Daoy (cell line): ENCODE data around the gene PLXNA1. TPM values are rescaled to one million over a fixed set of nuclear protein-coding genes. Genes with fewer than 3 reads are reported as not detected.

Experiments used
- DNase-seq: peaks from one replicate; pipeline ENCODE4 v3.0.0-alpha.2; 2015; ENCODE audit warnings: low read depth
- total RNA-seq: library from RNA; depleted of rRNA; stranded (reverse); fragments of >200 nt; shearing (Covaris generic); gene quantifications from 2 replicates; pipeline ENCODE4 v1.2.3, GENCODE V29; 2014; rRNA removed

The PLXNA1 gene
- total RNA-seq = 25.7 and 28.4 TPM in 2 replicates

DNA sequence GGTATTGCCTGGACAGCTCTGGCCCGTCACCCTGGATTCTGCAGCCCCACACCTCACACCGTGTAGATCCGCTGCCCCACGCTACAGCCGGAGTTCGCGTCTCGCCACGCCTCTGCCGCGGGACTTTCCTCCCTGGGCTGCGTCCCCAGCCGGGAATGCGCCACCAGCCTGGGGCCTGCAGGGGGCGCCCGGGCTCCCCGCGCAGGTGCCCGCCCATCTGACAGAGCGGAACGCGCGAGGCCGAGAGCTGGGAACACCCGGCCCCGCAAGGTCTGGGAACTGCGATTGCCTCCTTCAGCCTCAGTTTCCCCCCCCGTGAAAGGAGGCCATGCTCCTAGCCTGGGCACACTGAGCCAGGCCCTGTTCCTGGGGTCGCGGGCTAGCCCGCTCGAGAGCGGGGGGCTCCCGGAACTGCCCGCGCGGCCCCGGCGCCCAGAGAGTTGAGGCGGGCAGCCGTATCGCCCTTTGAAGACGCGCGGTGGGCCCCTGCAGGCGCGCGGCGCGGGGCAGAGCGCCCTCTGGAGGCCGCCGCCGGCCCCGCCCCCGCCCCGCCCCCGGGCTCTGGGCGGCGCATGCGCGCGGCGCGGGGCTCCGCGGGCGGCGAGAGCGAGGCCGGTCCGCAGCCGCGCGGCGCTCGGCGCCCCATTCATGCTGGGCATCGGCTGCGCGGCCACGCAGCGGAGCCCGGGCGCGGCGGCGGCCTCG, at the start of gene PLXNA1:
PLXNA1 (plus strand) TSS at position 645 of the 705 bp plus-strand sequence. CDS start 5,479 bp downstream, outside the sequence.
- DNase-seq = peak; percentile 87

DNA sequence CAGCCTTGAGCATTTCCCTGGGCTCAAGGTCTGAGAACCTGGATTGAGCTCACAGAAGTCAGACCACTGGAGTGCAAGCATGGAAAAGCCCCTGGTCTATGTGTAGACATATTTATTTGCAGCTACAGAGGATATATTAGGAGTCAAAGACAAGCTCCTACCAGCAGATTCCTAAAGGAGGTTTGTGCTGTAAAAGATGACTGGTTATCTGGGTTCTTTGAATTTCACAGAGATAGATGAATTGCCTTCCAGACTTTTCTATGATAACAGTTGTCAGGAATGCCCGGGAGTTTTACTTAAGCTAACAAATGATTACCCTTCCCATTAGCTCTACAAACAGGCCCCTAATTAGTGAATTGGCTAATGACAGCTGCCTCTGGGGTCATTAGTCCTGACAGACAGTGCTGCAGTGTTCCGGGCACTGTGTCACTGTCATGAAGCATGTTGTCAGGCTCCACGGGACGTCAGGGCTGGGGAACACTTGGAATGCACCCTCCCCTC, 48.8 kb upstream of the PLXNA1 start:
- no peak for DNase-seq

DNA sequence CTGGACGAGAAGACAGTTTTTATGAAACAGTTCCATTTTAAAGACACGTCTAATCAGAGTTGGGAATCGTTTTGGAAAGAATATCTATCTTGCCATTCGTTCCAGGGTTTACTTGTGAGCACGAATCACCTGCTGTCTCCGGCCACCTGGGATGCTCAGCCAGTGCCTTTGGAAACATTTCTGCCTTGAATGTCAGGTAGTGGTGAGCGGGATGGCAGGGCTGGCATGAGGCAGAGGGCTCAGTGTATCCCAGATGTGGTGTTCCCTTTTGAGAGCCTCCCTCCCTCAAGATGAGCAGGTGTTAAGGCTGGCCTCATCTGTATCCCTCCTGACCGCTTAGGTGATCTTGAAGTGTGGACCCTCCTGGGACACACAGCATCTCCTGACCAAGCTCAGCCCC, 47.9 kb upstream of the PLXNA1 start:
- DNase-seq = no peak

DNA sequence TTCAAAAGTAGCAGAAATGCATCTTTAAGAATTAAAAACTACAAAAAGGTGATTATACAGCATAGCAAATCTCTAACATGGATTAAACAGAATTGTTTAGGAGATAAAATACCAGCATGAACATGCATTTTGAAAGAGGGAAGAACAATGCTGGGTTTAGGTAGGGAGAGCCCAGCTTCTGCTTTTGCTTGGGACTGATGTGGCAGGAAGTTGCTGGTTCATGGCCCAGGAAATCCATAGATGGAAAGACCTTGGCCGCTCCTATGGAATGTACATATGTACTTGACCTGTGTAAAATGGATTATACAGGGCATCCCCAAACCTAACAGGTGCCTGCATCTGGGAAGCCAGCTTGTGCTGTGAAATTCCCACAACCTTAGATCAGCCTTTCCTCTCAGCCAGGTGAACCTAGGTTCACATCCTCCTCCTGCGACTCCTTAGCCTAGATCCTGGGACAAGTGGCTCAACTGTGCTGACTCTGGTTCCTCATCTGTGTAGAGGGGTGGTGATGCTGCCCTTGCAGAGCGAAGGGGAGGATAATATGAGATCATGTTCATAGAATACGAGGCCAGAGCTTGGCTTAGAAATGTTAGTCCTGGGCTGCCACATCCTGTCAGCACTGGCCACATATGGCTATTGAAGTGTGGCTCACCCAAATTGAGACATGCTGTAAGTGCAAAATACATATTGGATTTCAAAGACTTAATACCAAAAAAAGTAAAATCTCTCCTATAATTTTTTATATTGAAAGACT, 47.0 kb upstream of the PLXNA1 start:
- DNase-seq = no peak

DNA sequence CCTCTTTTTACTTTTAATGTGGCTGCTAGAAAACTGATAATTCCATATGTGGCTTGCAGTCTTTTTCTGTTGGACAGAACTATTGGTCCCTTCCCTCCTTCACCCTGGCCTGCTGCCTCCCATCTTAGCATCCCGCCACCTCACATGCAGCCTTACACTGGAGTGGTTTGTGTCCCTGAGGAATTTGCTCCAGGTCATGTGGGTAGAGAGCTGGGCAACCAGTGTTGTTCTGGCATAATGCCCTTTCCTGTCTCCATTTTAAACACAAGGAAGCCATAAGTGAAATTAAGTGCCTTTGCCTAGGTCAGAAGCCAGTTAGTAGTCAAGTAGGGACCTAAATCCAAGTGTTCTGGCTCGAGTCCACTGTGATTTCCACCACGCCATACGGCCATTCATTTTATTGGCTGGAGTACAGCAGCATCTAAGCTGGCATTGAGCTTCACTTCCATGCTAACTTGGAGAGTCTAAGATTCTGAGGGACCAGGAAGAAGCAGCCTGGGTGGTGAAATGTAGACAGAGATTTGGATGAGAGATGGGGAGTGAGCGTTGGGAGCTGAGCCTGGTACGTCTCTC, 46.0 kb upstream of the PLXNA1 start:
- DNase-seq = no peak

DNA sequence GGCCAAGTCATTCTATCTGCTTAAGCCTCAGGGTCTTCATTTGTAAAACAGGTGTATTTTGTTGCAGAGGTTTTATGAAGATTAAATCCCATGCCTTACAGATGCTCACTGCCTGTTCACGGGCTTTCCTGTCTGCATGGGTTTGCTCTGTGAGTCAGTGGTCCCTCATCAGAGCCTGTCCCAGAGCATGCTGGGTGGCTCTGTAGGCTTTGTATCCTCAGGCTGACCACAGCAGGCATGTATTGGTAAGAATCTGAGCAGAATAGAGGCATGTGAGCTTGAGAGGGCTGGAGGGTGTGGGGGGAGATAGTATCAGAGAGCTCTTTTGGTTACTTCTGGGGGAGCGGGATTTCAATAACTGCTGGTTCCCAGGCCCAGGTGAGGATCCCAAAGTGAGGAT, 45.4 kb upstream of the PLXNA1 start:
- DNase-seq = no peak

DNA sequence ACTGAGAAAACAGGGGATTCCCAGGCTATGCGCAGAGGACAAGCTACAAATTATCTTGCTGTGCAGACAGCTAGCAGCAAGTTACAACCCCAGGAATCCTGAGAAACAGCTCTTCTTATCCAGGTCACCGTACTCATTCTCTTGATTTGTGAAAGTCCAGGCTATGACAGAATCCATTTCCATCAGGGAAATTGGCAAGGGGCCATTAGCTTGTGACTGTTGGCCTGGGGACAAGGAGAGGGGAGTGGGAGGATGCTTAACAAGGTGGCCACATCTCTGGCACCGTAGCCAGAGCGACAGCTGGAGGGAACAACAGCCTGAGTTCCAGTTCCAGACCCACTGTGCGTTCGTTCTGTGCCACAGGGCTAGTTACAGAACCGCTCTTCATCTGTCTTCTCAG, 44.9 kb upstream of the PLXNA1 start:
- no peak for DNase-seq

DNA sequence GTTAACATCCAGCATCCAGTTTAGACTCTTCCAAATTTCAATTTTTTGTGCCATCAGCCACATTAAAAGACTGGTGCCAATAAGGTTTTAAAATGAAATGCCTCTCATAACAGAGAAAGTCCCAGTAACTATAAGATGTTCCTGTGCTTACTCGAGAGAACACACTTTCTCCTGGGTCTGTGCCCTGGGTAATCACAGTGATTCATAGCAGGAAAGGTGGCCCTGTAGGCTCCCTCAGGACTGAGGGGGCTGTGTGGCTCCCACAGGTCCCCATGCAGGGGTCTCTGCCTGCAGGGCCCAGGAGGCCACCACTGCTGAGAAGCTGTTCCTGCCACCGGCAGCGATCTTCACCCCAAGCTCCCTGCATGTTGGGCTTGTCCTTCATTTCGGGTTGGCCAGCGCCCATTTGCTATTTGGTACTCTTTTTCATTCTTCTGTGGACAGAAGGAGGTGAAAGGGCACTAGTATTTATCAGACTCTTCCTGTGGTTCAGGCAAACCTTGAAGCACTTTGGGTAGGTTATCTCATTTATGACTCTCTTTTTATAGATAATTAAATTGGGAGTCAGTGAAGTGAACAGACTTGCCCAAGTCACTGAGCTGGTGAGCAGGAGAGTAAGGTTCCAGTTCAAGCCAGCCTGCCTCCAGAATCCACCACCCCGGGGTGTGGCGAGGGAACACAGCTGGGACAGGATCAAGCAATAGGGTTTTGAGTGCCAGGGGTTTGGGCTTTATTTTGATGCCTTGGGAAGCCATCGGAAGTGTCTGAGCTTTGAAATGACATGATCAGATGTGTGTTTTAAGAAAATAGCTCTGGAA, 44.2 kb upstream of the PLXNA1 start:
- no peak for DNase-seq

DNA sequence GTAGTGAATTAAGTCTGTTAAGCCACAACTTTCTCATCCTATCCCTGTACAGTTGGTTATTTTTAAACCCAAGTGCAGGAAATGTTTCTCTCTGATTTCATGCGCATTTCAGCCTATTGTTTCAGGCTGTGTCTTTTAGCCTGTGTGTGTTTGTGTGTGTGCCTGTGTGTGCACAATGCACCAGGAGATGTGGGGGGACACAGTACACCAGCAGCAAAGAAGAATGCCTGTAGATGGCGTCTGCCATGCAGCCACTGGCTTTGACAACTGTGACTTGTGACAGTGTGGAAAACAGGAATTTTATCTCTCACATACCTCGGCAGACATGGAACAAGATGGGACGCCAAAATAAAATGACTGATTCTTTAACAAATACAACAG, 43.6 kb upstream of the PLXNA1 start:
- DNase-seq = no peak

DNA sequence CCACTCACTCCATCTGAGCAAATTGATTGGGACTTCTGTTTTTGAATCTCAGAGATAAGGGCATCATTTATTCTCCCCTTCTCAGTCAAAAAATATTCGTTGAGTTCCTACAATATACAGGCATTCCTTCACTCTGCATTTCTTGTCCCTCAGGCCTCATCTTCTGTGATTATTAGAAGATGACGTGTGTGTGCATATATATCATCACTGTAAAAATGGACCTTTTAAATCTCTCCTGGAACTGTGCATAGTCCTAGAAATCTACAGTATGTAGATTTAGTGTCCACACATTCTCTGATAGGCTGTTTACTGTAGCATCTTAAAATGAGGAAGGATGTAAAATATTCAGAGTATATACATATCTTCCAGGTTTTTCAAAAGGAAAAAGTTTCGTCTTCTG, 43.2 kb upstream of the PLXNA1 start:
- no peak for DNase-seq

DNA sequence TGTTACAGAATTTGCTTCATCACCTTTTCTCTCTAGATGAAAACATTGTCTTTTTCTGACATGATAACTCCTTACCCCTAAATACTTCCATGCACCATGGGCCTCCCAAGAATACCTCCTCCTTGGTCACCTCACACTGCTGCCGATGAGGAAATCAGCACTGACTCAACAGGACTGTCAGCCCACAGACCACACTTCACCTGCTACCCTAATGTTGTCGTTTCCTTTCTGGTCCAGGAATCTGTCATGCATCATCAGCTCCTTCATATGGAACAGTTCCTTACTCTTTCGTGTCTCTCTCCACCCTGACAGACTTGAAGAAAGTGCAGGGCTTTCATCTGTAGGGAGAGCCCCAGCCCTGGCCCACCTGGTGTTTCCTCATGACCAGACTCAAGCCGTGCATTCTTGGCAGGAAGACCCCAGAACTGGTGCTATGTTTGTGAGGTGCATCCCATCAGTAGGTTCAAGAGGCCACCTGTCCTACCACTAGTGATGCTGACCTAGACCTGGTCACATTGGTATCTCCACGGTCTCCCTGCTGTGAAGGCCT, 41.1 kb upstream of the PLXNA1 start:
- DNase-seq = peak; percentile 54

DNA sequence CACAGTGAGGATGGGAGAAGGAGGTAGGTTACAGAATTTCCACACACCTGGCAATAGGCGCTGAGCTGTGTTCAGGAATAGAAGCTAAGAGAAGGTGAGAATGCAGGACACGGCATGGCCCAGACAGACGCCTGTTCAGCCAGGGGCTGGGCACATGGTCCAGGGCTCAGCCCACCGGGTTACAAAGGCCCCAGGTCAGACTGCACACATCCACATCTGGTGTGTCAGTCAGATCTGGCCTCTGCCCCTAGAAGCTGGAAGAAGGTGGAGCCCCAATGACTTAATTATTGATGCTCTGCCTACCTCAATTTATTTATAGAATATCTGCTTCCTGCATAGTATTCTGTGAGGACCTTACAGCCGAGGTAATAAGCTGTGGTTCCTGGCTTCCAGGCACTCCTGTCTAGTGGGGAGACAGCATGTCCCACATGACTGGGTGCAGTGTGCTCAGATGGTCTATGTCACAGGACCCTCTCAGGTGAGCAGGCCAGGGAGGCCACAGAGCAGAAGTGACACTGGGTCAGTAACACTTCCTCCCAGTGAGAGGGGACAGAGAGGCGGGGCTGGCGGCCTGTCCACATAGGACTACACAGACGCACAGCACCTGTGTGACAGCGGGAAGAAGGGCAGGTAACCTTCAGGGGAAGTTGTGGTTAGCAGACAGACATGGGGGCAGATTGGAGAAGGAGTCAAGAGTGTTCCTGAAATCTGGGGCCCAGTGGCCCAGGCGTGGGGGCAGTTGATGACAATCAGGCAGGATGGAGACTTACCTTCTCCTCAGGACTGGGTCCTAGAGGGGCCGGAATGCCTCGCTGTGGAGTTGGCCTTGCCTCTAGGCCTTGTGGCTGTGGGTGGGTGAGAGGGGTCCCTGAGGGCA, 38.6 kb upstream of the PLXNA1 start:
- no peak for DNase-seq

DNA sequence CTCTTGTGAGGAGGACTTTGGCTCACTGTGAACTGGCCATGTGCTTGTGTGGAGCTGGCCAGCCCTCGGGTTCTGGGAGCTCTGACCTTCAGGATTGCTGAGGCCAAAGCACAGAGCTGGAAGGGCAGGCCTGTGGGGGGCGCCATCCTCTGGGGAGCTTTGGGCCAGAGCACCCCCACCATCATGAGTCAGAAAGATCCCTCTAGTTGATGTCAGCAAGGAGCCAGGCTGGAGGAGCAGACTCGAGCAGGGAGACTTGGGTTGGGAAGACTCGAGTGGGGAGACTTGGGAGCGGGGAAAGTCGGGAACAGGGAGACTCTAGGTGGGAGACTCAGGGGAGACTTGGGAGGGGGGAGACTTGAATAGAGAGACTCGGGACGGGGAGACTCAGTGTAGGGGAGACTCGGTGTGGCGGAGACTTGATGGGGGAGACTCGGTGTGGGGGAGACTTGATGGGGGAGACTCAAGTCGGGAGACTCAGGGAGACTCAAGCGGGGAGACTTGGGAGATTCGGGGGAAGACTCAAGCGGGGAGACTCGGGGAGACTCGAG, 37.7 kb upstream of the PLXNA1 start:
- DNase-seq = no peak

DNA sequence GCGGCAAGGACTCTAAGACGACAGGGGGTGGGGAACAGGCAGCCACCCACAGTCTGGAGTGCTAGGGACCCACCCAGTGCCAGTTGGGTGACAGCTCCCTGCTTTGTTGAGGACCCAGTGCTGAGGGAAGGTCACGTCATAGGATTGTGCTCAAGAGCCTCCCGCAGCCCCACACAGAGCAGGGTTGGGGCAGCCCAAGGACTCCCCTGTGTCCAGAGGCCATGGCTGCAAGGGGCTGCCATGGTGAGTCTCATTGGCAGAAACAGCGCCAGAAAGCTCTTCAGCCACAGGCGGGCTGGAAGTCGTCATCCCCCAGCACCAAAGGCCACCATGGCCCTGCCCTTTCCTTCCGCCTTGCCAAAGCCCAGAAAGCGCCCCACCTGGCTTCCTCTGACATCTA, 37.0 kb upstream of the PLXNA1 start:
- DNase-seq = no peak

DNA sequence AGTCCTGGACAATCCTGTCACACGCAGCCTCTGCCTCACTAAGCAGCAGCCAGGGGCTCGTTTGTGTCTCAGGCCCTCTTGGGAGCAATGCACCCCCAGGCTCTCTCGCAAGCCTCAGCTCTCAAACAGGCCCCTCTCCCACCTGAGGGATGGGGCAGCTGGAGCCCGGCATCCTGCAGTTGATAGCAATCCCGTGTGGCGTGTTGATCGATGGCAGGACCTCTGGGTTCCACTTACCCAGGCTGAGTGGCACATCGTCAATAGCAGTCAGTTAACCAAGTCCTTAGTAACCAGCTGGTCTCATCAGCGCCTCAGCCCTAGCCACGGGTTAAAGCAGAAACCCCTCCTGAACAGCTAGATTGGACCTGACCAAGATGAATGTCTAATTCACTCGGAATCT, 36.5 kb upstream of the PLXNA1 start:
- DNase-seq = no peak

DNA sequence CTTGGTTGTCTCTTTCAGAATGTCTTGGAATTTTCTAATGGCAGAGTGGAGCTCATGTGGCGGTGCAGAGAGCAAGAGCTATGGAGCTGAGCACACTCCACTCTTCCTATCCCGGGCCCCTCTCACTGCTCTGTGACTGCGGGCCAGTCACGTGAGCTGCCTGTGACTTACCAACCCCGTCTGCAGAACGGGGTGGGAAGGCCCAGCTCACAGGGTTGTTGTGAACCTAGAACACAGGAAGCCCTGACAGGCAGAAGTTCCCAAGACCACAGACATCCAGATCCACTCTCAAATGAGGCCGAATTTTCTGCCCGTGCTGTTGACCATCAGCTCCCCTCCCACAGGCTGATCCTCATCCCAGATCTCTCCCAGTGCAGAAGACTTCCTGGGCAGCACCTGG, 35.5 kb upstream of the PLXNA1 start:
- no peak for DNase-seq

DNA sequence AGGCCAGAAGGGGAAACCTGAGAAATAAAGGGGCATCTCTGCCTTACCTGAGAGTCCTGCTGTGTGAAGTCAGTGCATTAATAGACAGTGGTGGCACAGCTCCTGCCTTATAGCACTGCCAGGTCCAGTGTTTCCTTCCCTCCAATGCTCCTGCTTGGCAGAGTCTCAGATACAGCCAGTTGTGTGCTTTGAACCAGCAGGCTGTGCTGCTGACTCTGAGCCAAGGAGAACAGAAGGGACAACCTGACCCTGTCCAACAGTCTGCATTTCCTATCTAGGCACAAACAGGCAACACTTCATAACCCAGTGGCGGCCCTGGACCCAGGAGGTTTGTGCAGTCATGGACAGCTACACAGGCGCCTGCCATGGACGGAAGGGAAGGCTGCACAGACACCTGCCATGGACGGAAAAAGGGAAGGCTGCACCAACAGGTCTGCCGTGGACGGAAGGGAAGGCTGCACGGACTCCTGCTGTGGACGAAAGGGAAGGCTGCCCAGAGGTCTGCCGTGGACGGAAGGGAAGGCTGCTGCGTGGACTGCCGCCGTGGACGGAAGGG, 33.9 kb upstream of the PLXNA1 start:
- DNase-seq = no peak

DNA sequence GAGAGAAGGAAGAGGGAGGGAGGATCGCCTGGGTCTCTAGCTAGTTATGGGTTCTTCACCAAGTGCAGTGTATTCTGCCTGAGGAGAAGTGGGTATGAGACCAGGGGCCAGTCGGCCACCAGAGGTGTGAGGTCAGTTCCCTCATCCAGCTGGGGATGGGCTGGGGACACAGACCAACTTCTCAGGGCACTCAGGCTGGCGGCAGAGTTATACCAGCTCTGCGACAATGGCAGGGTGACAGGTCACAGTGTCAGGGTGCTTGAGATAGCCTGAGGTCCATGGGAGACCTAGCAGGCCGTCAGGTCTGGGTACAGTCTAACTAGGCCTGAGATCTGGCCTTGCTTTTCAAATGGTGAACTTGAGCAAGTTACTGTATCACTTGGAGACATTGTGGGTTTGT, 31.4 kb upstream of the PLXNA1 start:
- no peak for DNase-seq

DNA sequence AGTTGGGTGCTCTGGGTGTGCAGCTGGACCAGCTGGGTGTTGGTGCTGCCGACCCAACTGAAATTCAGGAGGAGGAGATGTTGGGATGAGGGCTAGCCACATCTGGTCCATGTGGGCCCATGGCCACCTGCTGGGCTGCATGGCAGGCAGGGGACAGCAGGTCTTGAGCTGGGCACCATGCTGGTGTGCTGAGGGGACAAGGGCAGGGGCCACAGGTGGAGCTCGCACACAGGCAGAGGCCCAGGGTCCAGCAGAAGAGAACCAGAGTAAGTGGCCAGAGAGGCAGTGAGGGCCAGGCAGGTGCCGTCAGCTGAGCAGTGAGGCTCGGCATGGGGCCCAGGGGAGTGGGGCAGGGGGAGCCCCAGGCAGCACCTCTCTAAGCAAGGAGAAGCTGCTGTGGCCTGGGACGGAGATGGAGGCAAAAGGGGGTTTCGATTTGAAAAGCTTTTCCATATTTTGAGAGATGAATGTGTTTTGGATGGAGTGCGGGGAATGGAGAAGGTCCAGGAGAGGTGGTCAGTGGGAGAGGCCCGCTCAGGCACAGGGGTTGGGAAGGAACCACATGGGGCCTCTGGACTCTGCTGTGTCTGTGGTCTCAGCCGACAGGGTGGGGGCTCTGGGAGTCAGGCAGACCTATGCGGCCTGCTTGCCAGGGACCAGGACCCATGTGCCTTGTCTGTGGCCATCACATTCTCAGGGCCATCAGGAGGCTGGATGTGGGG, 30.5 kb upstream of the PLXNA1 start:
- DNase-seq = no peak
